ENCODE results near the gene LSAMP.

Gene LSAMP

GRCh38 chr3:116181159-116181558 lies 264.1 kb downstream of the LSAMP start:
- DNase-seq (ENCODE audit: insufficient read length, low spot score) (no peak), FAIRE-seq (no peak)

- DNase-seq (ENCODE audit: insufficient read length, low spot score), result no peak
- FAIRE-seq, result no peak
These were observed 266.2 kb downstream of the LSAMP start for GRCh38 chr3:116179091-116179490.

GRCh38 chr3:116176974-116177555 lies 268.2 kb downstream of the LSAMP start:
- FAIRE-seq (no peak), DNase-seq (ENCODE audit: insufficient read length, low spot score) (no peak)

GRCh38 chr3:116166121-116166520 lies 279.2 kb downstream of the LSAMP start:
- no peak for FAIRE-seq
- no peak for DNase-seq (ENCODE audit: insufficient read length, low spot score)

GRCh38 chr3:116165641-116166040 lies 279.6 kb downstream of the LSAMP start:
- FAIRE-seq (no peak), DNase-seq (ENCODE audit: insufficient read length, low spot score) (no peak)

- no peak for FAIRE-seq
These were observed 280.2 kb downstream of the LSAMP start for GRCh38 chr3:116165135-116165534.

GRCh38 chr3:116164039-116164438 lies 281.2 kb downstream of the LSAMP start:
- DNase-seq (ENCODE audit: insufficient read length, low spot score), result no peak
- no peak for FAIRE-seq

More at GRCh38 chr3:116165135-116165534, 280.2 kb downstream of the LSAMP start:
- DNase-seq (ENCODE audit: insufficient read length, low spot score), result no peak

GRCh38 chr3:116161575-116162525 lies 283.4 kb downstream of the LSAMP start:
- FAIRE-seq (no peak), DNase-seq (ENCODE audit: insufficient read length, low spot score) (no peak)

GRCh38 chr3:116160594-116160993 lies 284.7 kb downstream of the LSAMP start:
- no peak for FAIRE-seq
- DNase-seq (ENCODE audit: insufficient read length, low spot score), result no peak

- FAIRE-seq, result no peak
- no peak for DNase-seq (ENCODE audit: insufficient read length, low spot score)
These were observed 289.4 kb downstream of the LSAMP start for GRCh38 chr3:116155841-116156240.

- no peak for FAIRE-seq
- no peak for DNase-seq (ENCODE audit: insufficient read length, low spot score)
These were observed 290.9 kb downstream of the LSAMP start for GRCh38 chr3:116154389-116154788.

- no peak for FAIRE-seq
These were observed 292.1 kb downstream of the LSAMP start for GRCh38 chr3:116153174-116153573.

GRCh38 chr3:116150655-116151167 lies 294.6 kb downstream of the LSAMP start:
- FAIRE-seq (no peak), DNase-seq (ENCODE audit: insufficient read length, low spot score) (no peak)

More at GRCh38 chr3:116153174-116153573, 292.1 kb downstream of the LSAMP start:
- DNase-seq (ENCODE audit: insufficient read length, low spot score), result no peak

- no peak for DNase-seq (ENCODE audit: insufficient read length, low spot score)
- FAIRE-seq, result no peak
These were observed 296.1 kb downstream of the LSAMP start for GRCh38 chr3:116148881-116149851.

GRCh38 chr3:116145613-116146012 lies 299.7 kb downstream of the LSAMP start:
- no peak for DNase-seq (ENCODE audit: insufficient read length, low spot score)
- no peak for FAIRE-seq

GRCh38 chr3:116141724-116142123 lies 303.6 kb downstream of the LSAMP start:
- FAIRE-seq, result no peak

GRCh38 chr3:116140100-116140689 lies 305.1 kb downstream of the LSAMP start:
- FAIRE-seq, result no peak
- no peak for DNase-seq (ENCODE audit: insufficient read length, low spot score)

More at GRCh38 chr3:116141724-116142123, 303.6 kb downstream of the LSAMP start:
- no peak for DNase-seq (ENCODE audit: insufficient read length, low spot score)

GRCh38 chr3:116139641-116140040 lies 305.6 kb downstream of the LSAMP start:
- FAIRE-seq (no peak), DNase-seq (ENCODE audit: insufficient read length, low spot score) (no peak)

GRCh38 chr3:116135457-116136085 lies 309.7 kb downstream of the LSAMP start:
- DNase-seq (ENCODE audit: insufficient read length, low spot score) (no peak), FAIRE-seq (no peak)

All from HTR-8/SVneo (cell line).